Measurements from ENCODE around the gene EYS. TPM values are rescaled to one million over a fixed set of nuclear protein-coding genes. Genes with fewer than 3 reads are reported as not detected.
A peak's percentile ranks its signal among the peaks of the same experiment; 100 is the strongest.
"Not testable (repeated sequence)": the region's sequence is repeated elsewhere in the genome, so short reads cannot be mapped to it uniquely, and the experiment has no call there.

The EYS gene
- total RNA-seq, 1 donor from 2014 or later, result not detected

- no peak for DNase-seq (ENCODE audit: low read depth)
Measured at GRCh38 chr6:63773200-63773599, 1933.8 kb downstream of the EYS start.

- DNase-seq (ENCODE audit: low read depth), result no peak
Measured at GRCh38 chr6:63765828-63766227, 1941.2 kb downstream of the EYS start.

GRCh38 chr6:63764318-63764916 is 1942.6 kb downstream of the EYS start:
- DNase-seq (ENCODE audit: low read depth), result peak; percentile 71

- no peak for DNase-seq (ENCODE audit: low read depth)
Measured at GRCh38 chr6:63760199-63760598, 1946.8 kb downstream of the EYS start.

GRCh38 chr6:63759605-63760105 is 1947.4 kb downstream of the EYS start:
- no peak for DNase-seq (ENCODE audit: low read depth)

GRCh38 chr6:63757826-63758225 is 1949.2 kb downstream of the EYS start:
- no peak for DNase-seq (ENCODE audit: low read depth)

- DNase-seq (ENCODE audit: low read depth), result not testable (repeated sequence)
Measured at GRCh38 chr6:63757275-63757674, 1949.8 kb downstream of the EYS start.

- peak; percentile 27 for DNase-seq (ENCODE audit: low read depth)
Measured at GRCh38 chr6:63750400-63750799, 1956.6 kb downstream of the EYS start.

- no peak for DNase-seq (ENCODE audit: low read depth)
Measured at GRCh38 chr6:63745784-63746183, 1961.2 kb downstream of the EYS start.

- no peak for DNase-seq (ENCODE audit: low read depth)
Measured at GRCh38 chr6:63744810-63745209, 1962.2 kb downstream of the EYS start.

- no peak for DNase-seq (ENCODE audit: low read depth)
Measured at GRCh38 chr6:63743691-63744090, 1963.3 kb downstream of the EYS start.

- no peak for DNase-seq (ENCODE audit: low read depth)
Measured at GRCh38 chr6:63742060-63742459, 1965.0 kb downstream of the EYS start.

GRCh38 chr6:63740709-63741108 is 1966.3 kb downstream of the EYS start:
- peak; percentile 52 for DNase-seq (ENCODE audit: low read depth)

- no peak for DNase-seq (ENCODE audit: low read depth)
Measured at GRCh38 chr6:63739094-63739687, 1967.8 kb downstream of the EYS start.

- not testable (repeated sequence) for DNase-seq (ENCODE audit: low read depth)
Measured at GRCh38 chr6:63738190-63738589, 1968.8 kb downstream of the EYS start.

GRCh38 chr6:63734923-63735322 is 1972.1 kb downstream of the EYS start:
- DNase-seq (ENCODE audit: low read depth), result no peak

- DNase-seq (ENCODE audit: low read depth), result no peak
Measured at GRCh38 chr6:63732336-63732735, 1974.7 kb downstream of the EYS start.

GRCh38 chr6:63731930-63732329 is 1975.1 kb downstream of the EYS start:
- no peak for DNase-seq (ENCODE audit: low read depth)

- no peak for DNase-seq (ENCODE audit: low read depth)
Measured at GRCh38 chr6:63730311-63730710, 1976.7 kb downstream of the EYS start.

GRCh38 chr6:63724721-63725120 is 1982.3 kb downstream of the EYS start:
- no peak for DNase-seq (ENCODE audit: low read depth)

- no peak for DNase-seq (ENCODE audit: low read depth)
Measured at GRCh38 chr6:63721181-63721580, 1985.8 kb downstream of the EYS start.

- DNase-seq (ENCODE audit: low read depth), result no peak
Measured at GRCh38 chr6:63716169-63716568, 1990.9 kb downstream of the EYS start.

GRCh38 chr6:63714091-63714490 is 1992.9 kb downstream of the EYS start:
- DNase-seq (ENCODE audit: low read depth), result no peak

All from myocyte (in vitro differentiated cells).